DOHH2 (cell line): ENCODE measurements around the gene ADAD2.

Source experiments
- H3F3A ChIP-seq: fragments of 200-600 bp; sonication (generic), shearing (Covaris generic); 2 replicates; pipeline ENCODE4 v1.6.0; 2016; ENCODE audit warnings: antibody characterized with exemption, mild to moderate bottlenecking; ENCODE audit not compliant: control insufficient read depth, insufficient read depth
- H3K27ac ChIP-seq: fragments of 200-600 bp; sonication (generic); 2 replicates; pipeline ENCODE4 v1.5.1; 2014; ENCODE audit warnings: low read depth, mild to moderate bottlenecking, low read length, moderate library complexity
- H3K27me3 ChIP-seq: fragments of 200-600 bp; sonication (generic); 2 replicates; pipeline ENCODE4 v1.6.1; 2014; ENCODE audit warnings: mild to moderate bottlenecking, low read length, mixed read lengths; ENCODE audit not compliant: control insufficient read depth
- H3K36me3 ChIP-seq: fragments of 200-600 bp; sonication (generic); 2 replicates; pipeline ENCODE4 v1.6.1; 2014; ENCODE audit warnings: mild to moderate bottlenecking, low read length, moderate library complexity, mixed read lengths; ENCODE audit not compliant: control insufficient read depth
- H3K4me1 ChIP-seq: fragments of 200-600 bp; sonication (generic); 2 replicates; pipeline ENCODE4 v1.6.1; 2014; ENCODE audit warnings: mild to moderate bottlenecking, low read length, mixed read lengths; ENCODE audit not compliant: control insufficient read depth
- H3K4me2 ChIP-seq: fragments of 200-600 bp; sonication (generic); 2 replicates; pipeline ENCODE4 v1.6.0; 2014; ENCODE audit warnings: mild to moderate bottlenecking, low read length, moderate library complexity
- H3K4me3 ChIP-seq: fragments of 200-600 bp; sonication (generic); 2 replicates; pipeline ENCODE4 v1.5.1; 2014; ENCODE audit warnings: mild to moderate bottlenecking, low read length, mixed read lengths
- H3K79me2 ChIP-seq: fragments of 200-600 bp; sonication (generic); 2 replicates; pipeline ENCODE4 v1.6.1; 2014; ENCODE audit warnings: mild to moderate bottlenecking, low read length, mixed read lengths; ENCODE audit not compliant: control insufficient read depth
- H3K9me2 ChIP-seq: fragments of 200-600 bp; sonication (generic); replicated peaks from 2 replicates; pipeline ENCODE4 v1.6.1; 2014; ENCODE audit warnings: mild to moderate bottlenecking, low read length, mixed read lengths; ENCODE audit not compliant: control insufficient read depth
- H3K9me3 ChIP-seq: fragments of 200-600 bp; sonication (generic); 2 replicates; pipeline ENCODE4 v1.6.1; 2014; ENCODE audit warnings: antibody characterized with exemption, low read length, mixed read lengths; ENCODE audit not compliant: control insufficient read depth, insufficient read depth
- H4K20me1 ChIP-seq: fragments of 200-600 bp; sonication (generic); 2 replicates; pipeline ENCODE4 v1.6.0; 2014; ENCODE audit warnings: low read depth, mild to moderate bottlenecking, antibody characterized with exemption, low read length, moderate library complexity; ENCODE audit not compliant: control insufficient read depth, insufficient read depth
- CTCF ChIP-seq: fragments of 200-600 bp; sonication (generic); IDR thresholded peaks from one replicate; pipeline ENCODE4 v1.5.1; 2014; ENCODE audit warnings: antibody characterized with exemption, mild to moderate bottlenecking, low read depth, low read length; ENCODE audit not compliant: poor library complexity, severe bottlenecking
- EZH2phosphoT487 ChIP-seq: fragments of 200-600 bp; sonication (generic); IDR thresholded peaks from 2 replicates; pipeline ENCODE4 v1.6.1; 2017; ENCODE audit warnings: borderline replicate concordance, mild to moderate bottlenecking, antibody characterized with exemption, low read length, moderate library complexity, mixed read lengths

The ADAD2 gene

GRCh38 chr16:84182104-84182503 is 8.9 kb upstream of the ADAD2 start:
- Histone ChIP-seq H3K27ac (no peak overlapping the region), H3K9me2 (no peaks in the 10 kb centered on the region), H4K20me1 (no peaks in the 10 kb centered on the region), H3K27me3 (no peaks in the 10 kb centered on the region), H3K36me3 (peaks cover 65% of the 10 kb centered on the region), H3K4me1 (peaks cover 13% of the 10 kb centered on the region), H3K4me2 (no peak overlapping the region), H3K9me3 (no peaks in the 10 kb centered on the region), H3K79me2 (peaks cover 44% of the 10 kb centered on the region), H3K4me3 (no peak overlapping the region), H3F3A (no peaks in the 10 kb centered on the region)
- no peak for TF ChIP-seq CTCF
- no peak for TF ChIP-seq EZH2phosphoT487

GRCh38 chr16:84182680-84183571 is 8.0 kb upstream of the ADAD2 start:
- H3K27ac ChIP-seq: no peak overlapping the region
- no peaks in the 10 kb centered on the region for H3K27me3 ChIP-seq
- H3K79me2 ChIP-seq: peaks cover 45% of the 10 kb centered on the region
- no peaks in the 10 kb centered on the region for H3K9me2 ChIP-seq
- no peak overlapping the region for H3K4me3 ChIP-seq
- no peaks in the 10 kb centered on the region for H4K20me1 ChIP-seq
- TF ChIP-seq EZH2phosphoT487 (no peak), CTCF (no peak)
- H3K9me3 ChIP-seq: no peaks in the 10 kb centered on the region
- H3F3A ChIP-seq: no peaks in the 10 kb centered on the region
- H3K4me1 ChIP-seq: peaks cover 16% of the 10 kb centered on the region
- H3K4me2 ChIP-seq: no peak overlapping the region
- H3K36me3 ChIP-seq: peaks cover 61% of the 10 kb centered on the region

- peaks cover 55% of the 10 kb centered on the region for H3K36me3 ChIP-seq
- no peaks in the 10 kb centered on the region for H3K9me2 ChIP-seq
- TF ChIP-seq EZH2phosphoT487 (no peak), CTCF (no peak)
- no peaks in the 10 kb centered on the region for H4K20me1 ChIP-seq
- H3K4me3 ChIP-seq: no peak overlapping the region
- H3K4me2 ChIP-seq: no peak overlapping the region
- peaks cover 45% of the 10 kb centered on the region for H3K79me2 ChIP-seq
- H3K27me3 ChIP-seq: no peaks in the 10 kb centered on the region
- H3K4me1 ChIP-seq: peaks cover 16% of the 10 kb centered on the region
- no peak overlapping the region for H3K27ac ChIP-seq
- H3K9me3 ChIP-seq: no peaks in the 10 kb centered on the region
- H3F3A ChIP-seq: no peaks in the 10 kb centered on the region
Observed at GRCh38 chr16:84183572-84183875, 7.4 kb upstream of the ADAD2 start.
